HUDEP-2 (cell line): ENCODE data around the gene KCND2.
"Not testable (repeated sequence)": the region's sequence is repeated elsewhere in the genome, so short reads cannot be mapped to it uniquely, and the experiment has no call there.

Experiments used
- DNase-seq, 76 experiments: peaks; one replicate each; lab custom pipeline; 2025; ENCODE audit not compliant: unreplicated experiment in 76 of 76; lab: John Stamatoyannopoulos, UW

KCND2 gene

GRCh38 chr7:120733835-120734234 is 460.9 kb downstream of the KCND2 start:
- no peak for DNase-seq

GRCh38 chr7:120735791-120736190 is 462.8 kb downstream of the KCND2 start:
- DNase-seq: no peak

GRCh38 chr7:120738816-120739215 is 465.8 kb downstream of the KCND2 start:
- no peak for DNase-seq

GRCh38 chr7:120740348-120740747 is 467.4 kb downstream of the KCND2 start:
- DNase-seq: no peak

GRCh38 chr7:120741371-120742042 is 468.5 kb downstream of the KCND2 start:
- no peak for DNase-seq

- no peak for DNase-seq
Observed at GRCh38 chr7:120742372-120742771, 469.4 kb downstream of the KCND2 start.

GRCh38 chr7:120743128-120743527 is 470.2 kb downstream of the KCND2 start:
- DNase-seq: no peak

- no peak for DNase-seq
Observed at GRCh38 chr7:120760050-120760449, 487.1 kb downstream of the KCND2 start.

GRCh38 chr7:120760851-120761250 is 487.9 kb downstream of the KCND2 start:
- no peak for DNase-seq

- DNase-seq: no peak
Observed at GRCh38 chr7:120770206-120770605, 497.2 kb downstream of the KCND2 start.

GRCh38 chr7:120774481-120774880 is 501.5 kb downstream of the KCND2 start:
- DNase-seq: no peak

GRCh38 chr7:120775755-120776154 is 502.8 kb downstream of the KCND2 start:
- no peak for DNase-seq

GRCh38 chr7:120779078-120779477 is 506.1 kb downstream of the KCND2 start:
- not testable (repeated sequence) for DNase-seq

- DNase-seq: not testable (repeated sequence)
Observed at GRCh38 chr7:120780451-120780850, 507.5 kb downstream of the KCND2 start.

GRCh38 chr7:120780938-120781337 is 508.0 kb downstream of the KCND2 start:
- no peak for DNase-seq

GRCh38 chr7:120781924-120782323 is 508.9 kb downstream of the KCND2 start:
- not testable (repeated sequence) for DNase-seq

GRCh38 chr7:120783273-120783672 is 510.3 kb downstream of the KCND2 start:
- DNase-seq: no peak

- no peak for DNase-seq
Observed at GRCh38 chr7:120783721-120784120, 510.7 kb downstream of the KCND2 start.

GRCh38 chr7:120785095-120785494 is 512.1 kb downstream of the KCND2 start:
- DNase-seq: no peak

GRCh38 chr7:120792091-120792860 is 519.3 kb downstream of the KCND2 start:
- peak in 63 of 76 experiments; percentile 3 to 68 (median 39) for DNase-seq

- no peak for DNase-seq
Observed at GRCh38 chr7:120792861-120793130, 519.8 kb downstream of the KCND2 start.

GRCh38 chr7:120793213-120793936 is 520.4 kb downstream of the KCND2 start:
- DNase-seq: no peak
